ENCODE data around the gene ITGB7.
"Not testable (repeated sequence)": the region's sequence is repeated elsewhere in the genome, so short reads cannot be mapped to it uniquely, and the experiment has no call there.

DNA sequence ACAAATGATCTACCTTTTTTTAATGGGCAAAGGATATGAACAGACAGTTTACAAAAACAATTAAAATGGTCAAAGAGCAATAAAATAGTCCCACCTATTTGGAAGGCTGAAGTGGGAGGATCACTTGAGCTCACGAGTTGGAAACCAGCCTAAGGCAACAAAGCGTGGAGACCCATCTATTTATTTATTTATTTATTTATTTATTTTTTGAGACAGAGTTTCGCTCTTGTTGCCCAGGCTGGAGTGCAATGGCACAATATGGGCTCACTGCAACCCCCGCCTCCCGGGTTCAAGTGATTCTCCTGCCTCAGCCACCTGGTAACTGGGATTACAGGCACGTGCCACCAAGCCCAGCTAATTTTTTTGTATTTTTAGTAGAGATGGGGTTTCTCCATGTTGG is 29.6 kb downstream of the ITGB7 start:
- TF ChIP-seq, protein P1, sequence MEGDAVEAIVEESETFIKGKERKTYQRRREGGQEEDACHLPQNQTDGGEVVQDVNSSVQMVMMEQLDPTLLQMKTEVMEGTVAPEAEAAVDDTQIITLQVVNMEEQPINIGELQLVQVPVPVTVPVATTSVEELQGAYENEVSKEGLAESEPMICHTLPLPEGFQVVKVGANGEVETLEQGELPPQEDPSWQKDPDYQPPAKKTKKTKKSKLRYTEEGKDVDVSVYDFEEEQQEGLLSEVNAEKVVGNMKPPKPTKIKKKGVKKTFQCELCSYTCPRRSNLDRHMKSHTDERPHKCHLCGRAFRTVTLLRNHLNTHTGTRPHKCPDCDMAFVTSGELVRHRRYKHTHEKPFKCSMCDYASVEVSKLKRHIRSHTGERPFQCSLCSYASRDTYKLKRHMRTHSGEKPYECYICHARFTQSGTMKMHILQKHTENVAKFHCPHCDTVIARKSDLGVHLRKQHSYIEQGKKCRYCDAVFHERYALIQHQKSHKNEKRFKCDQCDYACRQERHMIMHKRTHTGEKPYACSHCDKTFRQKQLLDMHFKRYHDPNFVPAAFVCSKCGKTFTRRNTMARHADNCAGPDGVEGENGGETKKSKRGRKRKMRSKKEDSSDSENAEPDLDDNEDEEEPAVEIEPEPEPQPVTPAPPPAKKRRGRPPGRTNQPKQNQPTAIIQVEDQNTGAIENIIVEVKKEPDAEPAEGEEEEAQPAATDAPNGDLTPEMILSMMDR (IDR thresholded peaks at IDR 0.05; ENCODE audit: low read length) = not testable (repeated sequence)
- not testable (repeated sequence) for TF ChIP-seq EZH2 (optimal IDR thresholded peaks at IDR 0.05; ENCODE audit: low read depth, low read length)

Data from MM.1S (cell line).